Heart left ventricle (tissue), 16 donors: ENCODE measurements around the gene CEBPZOS. TPM values are rescaled to one million over a fixed set of nuclear protein-coding genes. Genes with fewer than 3 reads are reported as not detected.

Source experiments
- ATAC-seq, 4 donors: fragments of 200-7000 bp; cut with Tn5 transposase; one replicate each; pipeline ENCODE4 v1.9.1; 2020 to 2022; ENCODE audit warnings: moderate library complexity in 4 of 4, mild to moderate bottlenecking in 3 of 4, moderate number of reproducible peaks in 1 of 4
- DNase-seq, 5 donors: peaks; one replicate each; pipeline ENCODE4 v3.0.0-alpha.2; 2020
- H3K27ac ChIP-seq, 12 donors: fragments of 200-600 bp; sonication (generic) in 4 of 12; one replicate each; pipeline versions ENCODE4 v1.5.0 to v1.8.0; 2016 to 2022; ENCODE audit warnings: mild to moderate bottlenecking in 2 of 12
- H3K27me3 ChIP-seq, 9 donors: fragments of 200-600 bp; sonication (generic) in 2 of 9; one replicate each; pipeline versions ENCODE4 v1.5.1 to v1.8.0; 2016 to 2022; ENCODE audit warnings: mild to moderate bottlenecking in 3 of 9
- H3K36me3 ChIP-seq, 9 donors: fragments of 200-600 bp; sonication (generic) in 2 of 9; one replicate each; pipeline versions ENCODE4 v1.5.0 to v1.8.0; 2018 to 2022; ENCODE audit warnings: mild to moderate bottlenecking in 2 of 9
- H3K4me1 ChIP-seq, 12 donors: fragments of 200-600 bp; sonication (generic) in 4 of 12; one replicate each; pipeline versions ENCODE4 v1.5.0 to v1.8.0; 2016 to 2022; ENCODE audit warnings: mild to moderate bottlenecking in 3 of 12
- H3K4me3 ChIP-seq, 12 donors: fragments of 200-600 bp; sonication (generic) in 4 of 12; one replicate each; pipeline versions ENCODE4 v1.5.0 to v1.8.0; 2017 to 2022; ENCODE audit warnings: mild to moderate bottlenecking in 9 of 12, moderate library complexity in 4 of 12
- H3K9me3 ChIP-seq, 12 donors: fragments of 200-600 bp; sonication (generic) in 4 of 12; one replicate each; pipeline versions ENCODE4 v1.5.0 to v1.8.0; 2016 to 2022; ENCODE audit warnings: mild to moderate bottlenecking in 1 of 12
- POLR2A ChIP-seq, 2 donors: fragments of 450-650 bp; IDR thresholded peaks; one replicate each; pipeline ENCODE4 v1.6.1; 2017; ENCODE audit warnings: antibody characterized with exemption in 2 of 2, mild to moderate bottlenecking in 2 of 2, moderate library complexity in 2 of 2
- WGBS, 4 donors: extraction: QIAGEN DNeasy Blood & Tissue Kit in 2 of 4; methylation state at CpG; one replicate each; pipeline versions ENCODE4 v1.1.5 to v1.1.7; 2013 to 2018; 5-methylcytosine and 5-hydroxymethylcytosine counted together
- intact Hi-C, 10 donors: fragments of 100-400 bp; cut with DNase I; formaldehyde crosslinking; loops; one replicate each; pipeline versions ENCODE4 v1.11.1 to v1.14.2; 2022
- polyA plus RNA-seq, 2 donors: library from polyadenylated mRNA; stranded (reverse); fragments of 200-250 nt; gene quantifications; one replicate each; pipeline ENCODE4 v1.2.3, GENCODE V29; 2013
- total RNA-seq, 9 donors: library from RNA; depleted of rRNA in 2 of 9; stranded (reverse); fragments of >200 nt in 2 of 9; fragmentation: NEBNext Ultra II Directional in 3 of 9; extraction: Animal tissue kit (Norgen Biotek cat#: 25700) in 3 of 9; gene quantifications; one replicate each; pipeline versions ENCODE4 v1.1.0 to v1.2.4, GENCODE V29; 2016 to 2023
- TF ChIP-seq, protein P1 (sequence below), 12 donors: fragments of 200-600 bp; sonication (generic) in 4 of 12; IDR thresholded peaks; one replicate each; pipeline versions ENCODE4 v1.5.0 to v1.8.0; 2018 to 2022; ENCODE audit warnings: antibody characterized with exemption in 12 of 12, mild to moderate bottlenecking in 5 of 12
- donor health status: ischemic (EF 13 %, LVEDD 7.1; RV severe dilation, severe dysfunction).
- donor health status: healthy with polysubstance abuse.
- donor health status: DM: no; HTN: yes; CAD: no.
- donor health status: DM: no; HTN: no; CAD: no.
- donor health status: ischemic (EF 25% LVEDD 6.9; RV normal size, moderate dysfunction).
- donor health status: ischemic (EF 25% LVEDD 5.7; RV mildly dilated, moderate dysfunction).
- donor health status: healthy.
- donor health status: DM: yes; HTN: yes; CAD: no.
- donor health status: ischemic (EF 35%, LVEDD 5.7; RV mildly dilated, moderate dysfunction).
- donor health status: nonischemic (EF 11% LVEDD 7.7; RV severe dilation, severe dysfunction).
- donor health status: DM: yes; HTN: yes; CAD: no.
- donor health status: PGD.
- donor health status: ischemic (EF 29% LVEDD 5.4; RV normal size, mild dysfunction).
- donor health status: nonischemic (EF 23%, LVEDD 6.1; RV moderate dilation, normal function).

The CEBPZOS gene
- total and polyA plus RNA-seq, 11 donors = 32.1 to 118 (median 54.2) TPM

DNA sequence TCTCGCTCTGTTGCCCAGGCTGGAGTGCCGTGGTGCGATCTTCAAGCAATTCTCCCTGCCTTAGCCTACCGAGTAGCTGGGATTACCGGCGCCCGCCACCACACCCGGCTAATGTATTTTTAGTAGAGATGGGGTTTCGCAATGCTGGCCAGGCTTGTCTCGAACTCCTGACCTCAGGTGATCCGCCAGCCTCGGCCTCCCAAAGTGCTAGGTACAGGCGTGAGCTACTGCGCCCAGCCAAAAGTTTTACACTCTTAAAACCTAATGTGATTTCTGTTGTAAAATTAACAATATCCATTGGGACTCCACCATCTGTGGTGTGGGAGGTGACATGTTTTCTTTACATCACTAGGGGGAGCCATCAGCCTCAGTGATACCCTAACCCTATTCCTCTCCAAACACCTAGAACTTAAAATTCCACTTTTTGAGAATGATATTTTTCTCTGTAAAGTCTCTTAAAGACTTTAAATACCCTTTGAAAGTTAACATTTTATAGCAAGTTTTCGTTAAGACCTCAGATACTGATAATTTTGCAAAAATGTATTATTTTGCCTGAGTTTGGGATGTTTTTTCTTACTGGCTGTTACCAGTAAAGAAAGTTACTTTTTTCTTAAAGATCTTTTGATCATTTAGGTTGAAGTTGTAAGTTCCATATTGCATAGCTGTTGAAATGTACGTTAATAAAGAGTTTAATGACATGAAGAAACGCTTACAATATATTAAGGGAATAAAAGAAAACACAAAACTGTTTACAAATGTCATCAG lies 27.9 kb upstream of the CEBPZOS start:
- no peak overlapping the region for H3K4me3 ChIP-seq
- TF ChIP-seq POLR2A (IDR thresholded peaks at IDR 0.05) = no peak
- TF ChIP-seq, protein P1, sequence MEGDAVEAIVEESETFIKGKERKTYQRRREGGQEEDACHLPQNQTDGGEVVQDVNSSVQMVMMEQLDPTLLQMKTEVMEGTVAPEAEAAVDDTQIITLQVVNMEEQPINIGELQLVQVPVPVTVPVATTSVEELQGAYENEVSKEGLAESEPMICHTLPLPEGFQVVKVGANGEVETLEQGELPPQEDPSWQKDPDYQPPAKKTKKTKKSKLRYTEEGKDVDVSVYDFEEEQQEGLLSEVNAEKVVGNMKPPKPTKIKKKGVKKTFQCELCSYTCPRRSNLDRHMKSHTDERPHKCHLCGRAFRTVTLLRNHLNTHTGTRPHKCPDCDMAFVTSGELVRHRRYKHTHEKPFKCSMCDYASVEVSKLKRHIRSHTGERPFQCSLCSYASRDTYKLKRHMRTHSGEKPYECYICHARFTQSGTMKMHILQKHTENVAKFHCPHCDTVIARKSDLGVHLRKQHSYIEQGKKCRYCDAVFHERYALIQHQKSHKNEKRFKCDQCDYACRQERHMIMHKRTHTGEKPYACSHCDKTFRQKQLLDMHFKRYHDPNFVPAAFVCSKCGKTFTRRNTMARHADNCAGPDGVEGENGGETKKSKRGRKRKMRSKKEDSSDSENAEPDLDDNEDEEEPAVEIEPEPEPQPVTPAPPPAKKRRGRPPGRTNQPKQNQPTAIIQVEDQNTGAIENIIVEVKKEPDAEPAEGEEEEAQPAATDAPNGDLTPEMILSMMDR (IDR thresholded peaks at IDR 0.05) = peak; percentile 48 to 74 (median 65)
- H3K27me3 ChIP-seq = no peaks in the 10 kb centered on the region
- peaks cover 0 to 23% (median 9%) of the 10 kb centered on the region in 12 donors for H3K9me3 ChIP-seq
- WGBS, 4 donors = 47 to 59% (median 56%) methylated on average over 17 of the region's 17 CpGs
- H3K4me1 ChIP-seq = no peaks in the 10 kb centered on the region
- H3K36me3 ChIP-seq = no peaks in the 10 kb centered on the region
- peak in 3 of 4 donors; percentile 59 to 83 (median 66) for ATAC-seq
- intact Hi-C loops = loop anchor here in 2 of 10 donors (10.0 kb wide), 2 partner anchors 186 to 1106 kb away; no protein-coding TSS in a partner anchor
- no peak overlapping the region for H3K27ac ChIP-seq
- DNase-seq = no peak

DNA sequence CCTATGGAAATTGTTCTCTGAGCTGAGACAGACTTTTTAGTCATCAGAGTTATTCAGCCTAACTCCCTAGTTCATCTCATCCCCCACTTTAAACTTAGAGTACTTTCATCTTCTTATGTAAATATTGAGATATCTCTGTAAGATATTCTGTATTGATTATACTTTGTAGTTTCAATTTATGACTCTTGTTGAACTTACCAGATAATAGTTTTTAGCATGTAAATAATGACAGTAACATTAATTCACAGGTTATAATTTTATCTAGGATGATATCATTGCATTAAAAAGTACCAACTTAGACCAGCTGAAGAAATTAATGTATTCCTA lies 24.7 kb upstream of the CEBPZOS start:
- intact Hi-C loops = loop anchor here in 2 of 10 donors (10.0 kb wide), 2 partner anchors 713 to 723 kb away; no protein-coding TSS in a partner anchor
- Histone ChIP-seq H3K4me3 (no peak overlapping the region), H3K27ac (no peak overlapping the region), H3K27me3 (no peaks in the 10 kb centered on the region), H3K4me1 (no peaks in the 10 kb centered on the region), H3K36me3 (no peaks in the 10 kb centered on the region), H3K9me3 (no peaks in the 10 kb centered on the region)
- DNase-seq = no peak
- no peak for TF ChIP-seq POLR2A (IDR thresholded peaks at IDR 0.05)
- TF ChIP-seq, protein P1 (IDR thresholded peaks at IDR 0.05) = no peak
- ATAC-seq = no peak

DNA sequence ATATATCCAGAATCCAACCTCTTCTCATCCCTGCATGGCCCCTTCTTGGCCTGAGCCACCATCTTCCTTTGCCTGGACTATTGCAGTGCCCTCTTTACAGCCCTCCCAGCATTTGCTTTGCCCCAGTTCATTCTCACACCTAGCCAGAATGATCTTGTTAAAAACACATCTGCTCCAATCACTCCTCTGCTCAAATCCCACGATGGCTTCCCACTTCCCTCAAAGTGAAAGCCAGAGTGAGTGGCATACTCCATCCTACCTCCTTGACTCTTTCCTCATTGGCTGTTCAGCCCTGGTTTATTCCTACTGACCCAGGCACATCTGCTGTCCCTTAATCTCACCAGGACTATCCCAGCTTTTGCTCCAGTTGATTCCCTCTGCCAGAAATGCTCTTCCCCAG lies 22.6 kb upstream of the CEBPZOS start:
- Histone ChIP-seq H3K4me3 (no peak overlapping the region), H3K27ac (no peak overlapping the region), H3K4me1 (no peaks in the 10 kb centered on the region), H3K27me3 (no peaks in the 10 kb centered on the region), H3K9me3 (no peaks in the 10 kb centered on the region), H3K36me3 (no peaks in the 10 kb centered on the region)
- ATAC-seq (no peak), DNase-seq (no peak)
- 65 to 90% (median 82%) methylated on average over 1 of the region's 1 CpG for WGBS, 4 donors
- TF ChIP-seq, protein P1 (IDR thresholded peaks at IDR 0.05) = no peak
- TF ChIP-seq POLR2A (IDR thresholded peaks at IDR 0.05) = no peak
- intact Hi-C loops = loop anchor here in 2 of 10 donors (10.0 kb wide), 2 partner anchors 711 to 721 kb away; no protein-coding TSS in a partner anchor

DNA sequence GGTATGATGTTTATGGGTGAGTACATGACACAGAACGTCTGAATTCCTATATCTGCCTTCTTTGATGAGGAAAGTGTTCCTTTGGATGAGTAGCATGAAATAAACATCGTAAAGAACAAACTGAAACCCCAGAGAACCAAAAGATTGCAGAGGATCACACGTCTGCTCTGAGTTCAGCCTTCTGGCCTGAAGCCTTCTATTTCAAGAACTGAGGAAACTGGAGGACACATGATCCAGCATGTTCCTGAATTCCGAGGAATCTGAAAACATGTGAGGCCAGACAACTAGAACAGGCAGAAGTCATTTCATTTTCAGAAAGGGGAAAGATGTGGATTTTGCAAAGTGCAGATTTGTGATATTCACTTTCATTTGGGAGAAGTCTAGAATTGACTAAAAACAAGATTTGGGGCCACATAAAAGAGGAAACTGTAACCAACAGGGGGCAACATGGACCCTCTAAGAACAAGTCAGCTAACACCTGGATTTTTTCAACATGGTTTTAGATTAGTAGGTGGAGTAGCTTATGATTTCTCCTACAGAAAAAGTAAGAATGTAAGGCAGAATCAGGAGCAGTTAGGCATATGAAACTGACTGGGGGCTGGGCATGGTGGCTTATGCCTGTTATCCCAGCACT lies 16.2 kb upstream of the CEBPZOS start:
- Histone ChIP-seq H3K9me3 (no peaks in the 10 kb centered on the region), H3K4me3 (no peak overlapping the region), H3K27me3 (peaks cover 0 to 4% (median 0%) of the 10 kb centered on the region in 9 donors), H3K27ac (no peak overlapping the region), H3K36me3 (no peaks in the 10 kb centered on the region), H3K4me1 (no peaks in the 10 kb centered on the region)
- DNase-seq (no peak), ATAC-seq (no peak)
- intact Hi-C loops = no loop called here
- no peak for TF ChIP-seq POLR2A (IDR thresholded peaks at IDR 0.05)
- TF ChIP-seq, protein P1 (IDR thresholded peaks at IDR 0.05) = no peak
- 55 to 65% (median 59%) methylated on average over 4 of the region's 4 CpGs for WGBS, 4 donors
